ENCODE measurements around the gene GADD45GIP1.
"Not testable (repeated sequence)": the region's sequence is repeated elsewhere in the genome, so short reads cannot be mapped to it uniquely, and the experiment has no call there.

Gene GADD45GIP1

DNA sequence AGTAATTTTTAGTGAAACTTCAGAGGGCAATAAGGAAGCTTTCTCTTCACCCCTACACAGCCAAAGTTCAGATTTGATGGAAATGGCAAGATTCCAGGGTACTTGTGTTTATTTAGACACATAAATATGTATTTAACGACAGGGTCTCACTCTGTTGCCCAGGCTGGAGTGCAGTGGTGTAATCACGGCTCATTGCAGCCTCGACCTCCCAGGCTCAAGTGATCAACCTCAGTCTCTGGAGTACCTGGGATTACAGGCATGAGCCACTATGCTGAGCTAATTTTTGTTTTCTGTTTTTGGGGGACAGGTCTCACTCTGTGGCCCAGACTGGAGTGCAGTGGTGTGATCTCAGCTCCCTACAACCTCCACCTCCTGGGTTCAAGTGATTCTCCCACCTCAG lies 36.0 kb downstream of the GADD45GIP1 start:
- no peak for DNase-seq (ENCODE audit: low read depth in 1 of 2, low spot score in 1 of 2)
- no peak for TF ChIP-seq JUND (IDR thresholded peaks at IDR 0.05; ENCODE audit: low read depth)
- in situ Hi-C loops (cut with HindIII; ENCODE audit: low pct_unique_long_range_greater_than_20kb, low sequenced_read_pairs), result no loop called here

DNA sequence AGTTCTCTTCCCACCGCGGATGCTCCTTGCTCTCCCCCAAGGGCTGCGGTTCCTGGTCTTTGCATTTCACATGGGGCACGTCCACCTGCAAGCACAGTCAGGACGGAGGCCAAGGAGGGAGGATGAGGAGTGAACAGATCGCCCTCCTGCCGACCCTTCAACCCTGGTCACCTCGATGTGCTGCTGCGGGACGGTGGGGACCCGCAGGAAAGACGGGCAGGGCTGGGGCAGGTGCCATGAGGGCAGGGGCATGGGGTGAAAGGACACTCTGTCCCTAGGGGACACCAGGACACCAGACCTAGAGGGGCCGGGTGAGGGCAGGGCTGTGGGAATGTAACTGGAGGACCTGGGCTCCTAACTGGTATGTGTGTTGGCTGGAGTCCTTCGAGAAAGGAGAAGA lies 38.8 kb downstream of the GADD45GIP1 start:
- in situ Hi-C loops (cut with HindIII; ENCODE audit: low pct_unique_long_range_greater_than_20kb, low sequenced_read_pairs), result no loop called here
- DNase-seq (ENCODE audit: low read depth in 1 of 2, low spot score in 1 of 2), result no peak
- no peak for TF ChIP-seq JUND (IDR thresholded peaks at IDR 0.05; ENCODE audit: low read depth)

DNA sequence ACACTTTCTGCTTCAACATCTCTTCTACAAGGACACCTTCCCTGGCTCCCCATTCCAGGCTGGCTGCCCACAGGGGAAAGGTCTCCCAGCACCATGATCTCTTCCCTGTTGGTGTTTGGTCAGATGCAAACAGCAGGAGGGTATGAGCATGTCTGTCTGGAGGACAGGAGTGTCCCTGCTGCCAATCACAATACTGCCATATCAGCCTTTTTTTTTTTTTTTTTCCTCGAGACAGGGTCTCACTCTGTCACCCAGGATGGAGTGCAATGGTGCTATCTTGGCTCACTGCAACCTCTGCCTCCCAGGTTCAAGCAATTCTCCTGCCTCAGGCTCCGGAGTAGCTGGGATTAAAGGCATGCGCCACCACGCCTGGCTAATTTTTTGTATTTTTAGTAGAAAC lies 41.2 kb downstream of the GADD45GIP1 start:
- in situ Hi-C loops (cut with HindIII; ENCODE audit: low pct_unique_long_range_greater_than_20kb, low sequenced_read_pairs); DNase-seq (ENCODE audit: low read depth in 1 of 2, low spot score in 1 of 2): not testable (repeated sequence)

DNA sequence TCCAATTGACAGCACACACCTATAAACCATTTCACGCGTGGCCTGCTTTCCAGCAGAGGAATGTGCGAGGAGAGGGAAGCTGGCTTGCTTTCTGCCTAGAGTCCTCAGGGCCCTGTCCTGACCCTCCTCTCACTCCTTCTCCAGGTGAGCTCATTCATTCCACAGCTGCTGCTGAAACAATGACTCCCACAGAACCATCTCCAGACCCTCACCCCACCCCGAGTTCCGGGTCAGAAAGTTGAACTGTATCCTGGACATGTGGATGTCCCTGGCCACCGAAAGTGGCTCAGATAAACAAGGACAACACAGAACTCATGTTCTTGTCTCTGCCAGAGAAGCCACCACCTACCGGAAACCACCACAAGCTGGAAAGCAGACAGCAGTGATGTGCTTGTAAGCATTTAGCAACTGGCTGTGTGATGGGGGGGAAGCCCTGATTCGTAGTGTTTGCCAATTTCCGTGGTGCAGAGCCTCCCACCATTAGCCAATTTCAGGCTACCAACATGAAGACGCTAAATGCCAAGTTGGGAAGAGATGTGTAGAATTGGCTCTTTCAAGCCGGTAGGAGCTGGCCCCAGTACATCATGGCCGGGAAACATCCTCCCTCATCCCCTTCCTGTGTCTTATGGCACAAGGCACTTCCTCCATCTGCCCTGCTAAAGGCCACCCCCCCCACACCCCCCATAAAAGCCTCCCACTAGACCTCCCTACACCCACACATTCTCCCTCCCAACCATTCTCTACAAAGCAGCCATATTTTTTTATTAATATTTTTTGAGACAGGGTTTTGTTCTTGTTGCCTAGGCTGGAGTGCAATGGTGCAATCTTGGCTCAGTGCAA lies 43.0 kb downstream of the GADD45GIP1 start:
- TF ChIP-seq JUND (IDR thresholded peaks at IDR 0.05; ENCODE audit: low read depth), result no peak
- DNase-seq (ENCODE audit: low read depth in 1 of 2, low spot score in 1 of 2), result peak in 1 of 2 experiments; percentile 8
- in situ Hi-C loops (cut with HindIII; ENCODE audit: low pct_unique_long_range_greater_than_20kb, low sequenced_read_pairs), result no loop called here

DNA sequence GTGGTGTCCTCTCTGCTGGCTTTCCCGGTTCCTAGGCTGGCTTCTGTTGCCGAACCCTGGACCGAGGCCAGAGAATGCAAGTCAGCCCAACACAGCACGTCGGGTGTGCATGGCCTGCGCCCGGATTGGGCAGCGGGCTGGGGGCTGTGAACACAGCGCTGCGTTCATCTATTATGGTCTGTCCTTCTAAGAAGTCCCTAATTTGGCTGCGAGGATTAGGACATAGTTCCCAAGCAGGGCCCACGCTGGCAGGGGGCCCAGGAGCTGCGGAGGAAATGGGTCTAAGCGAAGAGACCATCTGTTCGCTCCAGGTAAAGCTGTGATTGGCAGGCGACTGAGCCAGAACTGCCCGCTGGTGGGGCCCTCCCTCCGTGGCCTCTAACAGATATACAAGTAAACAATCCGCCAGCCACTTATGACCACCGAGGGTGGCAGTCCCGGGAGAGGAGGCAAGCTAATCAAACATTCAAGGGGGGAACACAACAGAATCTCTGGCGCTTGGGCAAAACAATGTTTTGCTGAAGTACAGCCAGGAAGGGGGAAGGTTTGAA lies 43.9 kb downstream of the GADD45GIP1 start:
- in situ Hi-C loops (cut with HindIII; ENCODE audit: low pct_unique_long_range_greater_than_20kb, low sequenced_read_pairs), result no loop called here
- DNase-seq (ENCODE audit: low read depth in 1 of 2, low spot score in 1 of 2), result peak; percentile 55 to 84
- no peak for TF ChIP-seq JUND (IDR thresholded peaks at IDR 0.05; ENCODE audit: low read depth)

DNA sequence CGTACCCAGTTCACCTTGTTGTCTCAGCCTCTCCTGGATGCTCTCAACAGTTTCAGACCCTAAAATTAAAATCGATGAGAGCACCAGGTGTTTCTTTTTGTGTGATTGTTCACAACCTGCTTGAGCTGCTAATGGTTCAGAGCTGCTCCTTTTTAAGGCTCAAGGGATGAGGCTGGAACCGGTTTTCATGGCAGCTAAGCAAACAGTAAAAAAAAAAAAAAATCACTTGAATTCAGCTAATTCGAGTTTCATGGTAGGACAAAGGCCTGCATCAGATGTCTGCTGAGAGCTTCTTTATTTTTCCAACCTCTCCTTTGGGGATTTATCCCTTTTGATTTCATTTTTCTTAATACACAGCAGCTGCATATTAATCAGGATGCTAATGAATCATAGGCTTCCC lies 44.5 kb downstream of the GADD45GIP1 start:
- in situ Hi-C loops (cut with HindIII; ENCODE audit: low pct_unique_long_range_greater_than_20kb, low sequenced_read_pairs), result no loop called here
- no peak for DNase-seq (ENCODE audit: low read depth in 1 of 2, low spot score in 1 of 2)
- no peak for TF ChIP-seq JUND (IDR thresholded peaks at IDR 0.05; ENCODE audit: low read depth)

DNA sequence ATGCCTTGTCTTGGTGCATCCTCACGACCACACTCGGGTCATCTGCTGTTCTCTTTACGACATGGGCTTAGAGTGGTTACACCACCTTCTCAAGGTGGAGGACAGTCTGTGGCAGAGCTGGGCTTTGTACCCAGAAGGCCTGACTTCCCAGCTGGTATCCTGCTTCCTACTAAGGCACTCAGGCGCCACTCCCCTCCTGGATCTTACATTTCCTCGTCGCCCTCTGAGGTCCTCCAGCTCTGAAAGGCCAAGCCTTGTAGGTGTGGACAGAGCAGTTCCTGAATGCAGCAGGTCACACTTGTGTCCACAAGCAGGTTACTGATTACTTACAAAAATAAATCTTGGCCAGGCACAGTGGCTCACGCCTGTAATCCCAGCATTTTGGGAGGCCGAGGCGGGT lies 49.9 kb downstream of the GADD45GIP1 start:
- in situ Hi-C loops (cut with HindIII; ENCODE audit: low pct_unique_long_range_greater_than_20kb, low sequenced_read_pairs), result no loop called here
- no peak for TF ChIP-seq JUND (IDR thresholded peaks at IDR 0.05; ENCODE audit: low read depth)
- DNase-seq (ENCODE audit: low read depth in 1 of 2, low spot score in 1 of 2), result no peak
